KBM-7 (cell line): ENCODE measurements around the gene RBM33.
"Not testable (repeated sequence)": the region's sequence is repeated elsewhere in the genome, so short reads cannot be mapped to it uniquely, and the experiment has no call there.

Source experiments
- DNase-seq: peaks from one replicate; pipeline ENCODE4 v3.0.0-alpha.2; 2015
- in situ Hi-C: fragments of 300-500 bp; cut with MboI; formaldehyde crosslinking; loops from 2 replicates; pipeline ENCODE4 v1.14.3; 2020; ENCODE audit warnings: low sequenced_read_pairs, low pct_unique_long_range_greater_than_20kb, mixed read lengths

RBM33 gene

GRCh38 chr7:155685070-155685790 lies 40.8 kb downstream of the RBM33 start:
- DNase-seq: no peak

GRCh38 chr7:155685791-155686160 lies 41.3 kb downstream of the RBM33 start:
- DNase-seq: no peak
- in situ Hi-C loops: no loop called here

More at GRCh38 chr7:155685070-155685790, 40.8 kb downstream of the RBM33 start:
- in situ Hi-C loops: no loop called here

GRCh38 chr7:155686620-155687324 lies 42.3 kb downstream of the RBM33 start:
- DNase-seq, in situ Hi-C loops: not testable (repeated sequence)

GRCh38 chr7:155688237-155688636 lies 43.8 kb downstream of the RBM33 start:
- DNase-seq, in situ Hi-C loops: not testable (repeated sequence)

GRCh38 chr7:155690655-155691054 lies 46.2 kb downstream of the RBM33 start:
- DNase-seq, in situ Hi-C loops: not testable (repeated sequence)

DNA sequence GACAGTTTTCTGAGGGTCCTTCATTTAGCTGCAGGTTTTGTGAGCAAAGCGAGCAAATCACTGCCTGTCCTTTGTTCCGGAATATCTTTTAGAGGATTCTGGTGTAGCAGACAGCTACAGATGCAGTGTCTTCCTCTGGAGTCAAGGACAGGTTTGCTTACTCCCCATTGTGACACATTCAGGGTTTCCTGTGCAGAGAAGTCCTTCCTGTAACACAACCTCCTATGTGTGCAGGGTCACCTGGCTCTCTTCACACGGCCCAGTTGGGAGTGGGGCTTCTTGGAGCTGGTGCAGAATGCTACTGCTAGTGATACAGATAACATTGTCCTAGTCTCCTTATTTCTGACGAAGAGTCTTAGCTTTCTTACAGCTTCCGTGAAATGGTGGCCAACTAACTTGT lies 47.9 kb downstream of the RBM33 start:
- DNase-seq: no peak
- in situ Hi-C loops: no loop called here

DNA sequence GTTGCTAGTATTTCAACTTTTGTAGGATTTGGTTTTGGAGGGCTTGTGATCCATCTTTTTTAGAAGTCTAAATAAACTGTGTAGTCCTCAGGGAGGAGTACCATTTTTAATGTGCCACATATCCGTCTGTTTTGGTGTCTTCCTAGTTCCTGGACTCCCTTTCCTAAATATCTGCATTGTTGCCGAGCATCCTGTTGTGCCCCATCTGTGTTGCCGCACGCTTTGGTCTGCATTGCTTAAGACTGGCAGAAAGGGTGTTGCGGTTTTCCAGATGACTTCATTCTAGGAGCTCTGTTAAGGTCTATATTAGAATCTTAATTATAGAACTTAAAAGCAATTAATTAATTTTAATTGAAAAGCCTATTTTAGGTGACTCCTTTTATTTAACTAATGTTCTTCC lies 49.4 kb downstream of the RBM33 start:
- in situ Hi-C loops: no loop called here
- no peak for DNase-seq

- DNase-seq: peak; percentile 17
- in situ Hi-C loops: no loop called here
Observed at GRCh38 chr7:155694851-155695250, 50.4 kb downstream of the RBM33 start.

- in situ Hi-C loops: no loop called here
- DNase-seq: no peak
Observed at GRCh38 chr7:155696747-155697146, 52.3 kb downstream of the RBM33 start.

DNA sequence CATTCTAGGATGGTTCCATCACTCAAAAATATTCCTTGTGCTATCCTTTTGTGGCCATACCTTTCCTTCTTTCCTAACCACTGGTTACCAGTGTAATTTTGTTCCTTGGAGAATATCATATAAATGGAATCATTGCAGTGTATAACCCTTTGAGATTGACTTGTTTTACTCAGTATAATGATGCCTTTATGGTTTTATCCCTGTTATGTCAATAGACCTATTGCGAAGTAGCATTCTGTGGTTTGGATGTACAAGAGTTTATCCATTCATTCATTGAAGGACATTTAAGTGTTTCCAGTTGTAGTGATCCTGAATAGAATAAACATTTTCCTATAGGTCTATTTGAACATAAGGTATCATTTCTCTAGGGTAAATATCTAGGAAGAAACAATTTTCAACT lies 54.2 kb downstream of the RBM33 start:
- DNase-seq: no peak
- in situ Hi-C loops: no loop called here

GRCh38 chr7:155699180-155699579 lies 54.7 kb downstream of the RBM33 start:
- in situ Hi-C loops: no loop called here
- no peak for DNase-seq

DNA sequence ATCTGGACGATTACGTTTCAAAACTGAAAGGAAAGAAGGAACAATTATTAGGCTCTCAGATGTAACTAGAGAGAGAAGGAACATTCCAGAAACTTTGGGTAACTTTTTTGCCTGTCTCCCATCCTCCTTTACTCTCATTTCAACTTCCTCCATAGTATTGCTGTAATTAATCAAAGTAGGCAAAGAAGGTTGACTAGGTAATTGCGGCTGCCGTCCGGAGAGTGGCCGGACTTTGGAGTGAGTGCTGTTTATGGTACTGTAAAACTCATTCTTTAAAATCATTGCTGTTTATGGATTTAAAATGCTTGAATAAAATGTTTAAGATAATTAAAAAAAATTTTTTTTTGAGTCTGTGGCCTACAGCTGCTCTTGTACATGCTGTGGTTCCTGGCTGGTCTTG lies 56.4 kb downstream of the RBM33 start:
- in situ Hi-C loops: no loop called here
- no peak for DNase-seq

- peak; percentile 16 for DNase-seq
- in situ Hi-C loops: no loop called here
Observed at GRCh38 chr7:155701972-155702544, 57.6 kb downstream of the RBM33 start.

DNA sequence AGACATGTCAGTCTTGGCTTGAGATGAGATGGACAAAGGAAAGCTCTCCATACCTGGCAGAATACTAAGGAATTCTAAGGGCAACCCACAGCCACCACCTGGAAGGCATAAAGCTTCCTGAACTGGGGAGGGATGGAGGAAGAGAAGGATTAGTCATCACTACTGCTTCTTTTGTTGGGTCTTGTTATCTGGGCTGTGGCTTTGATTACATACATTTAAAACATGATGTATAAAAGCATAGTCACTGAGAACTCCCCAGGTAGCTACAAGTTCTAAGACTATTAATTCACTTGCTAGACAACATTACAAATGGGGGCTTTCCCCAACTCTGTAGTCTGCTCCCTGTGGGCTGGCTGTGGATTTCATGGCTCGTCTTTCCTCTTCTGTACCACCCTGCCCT lies 58.2 kb downstream of the RBM33 start:
- in situ Hi-C loops: no loop called here
- no peak for DNase-seq

GRCh38 chr7:155705623-155706360 lies 61.3 kb downstream of the RBM33 start:
- in situ Hi-C loops: no loop called here

DNA sequence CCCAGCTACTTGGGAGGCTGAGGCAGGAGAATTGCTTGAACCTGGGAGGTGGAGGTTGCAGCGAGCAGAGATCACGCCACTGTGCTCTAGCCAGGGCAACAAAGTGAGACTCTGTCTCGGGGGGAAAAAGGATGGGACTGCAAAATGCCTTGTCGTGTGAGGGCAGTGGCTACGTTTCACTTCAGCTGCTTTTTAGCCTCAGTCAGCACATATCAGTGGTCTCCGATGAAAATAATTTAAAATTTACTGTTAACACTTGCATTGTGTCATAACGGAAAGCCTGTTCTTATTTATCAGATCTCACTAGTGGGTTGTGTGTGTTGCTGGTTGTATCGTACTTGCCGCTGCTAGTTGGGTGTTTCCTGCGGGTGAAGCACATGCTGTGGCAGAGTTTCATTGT lies 61.9 kb downstream of the RBM33 start:
- no peak for DNase-seq
- in situ Hi-C loops: no loop called here

More at GRCh38 chr7:155705623-155706360, 61.3 kb downstream of the RBM33 start:
- DNase-seq: no peak

GRCh38 chr7:155709453-155709852 lies 65.0 kb downstream of the RBM33 start:
- in situ Hi-C loops: no loop called here
- no peak for DNase-seq

GRCh38 chr7:155710031-155710430 lies 65.6 kb downstream of the RBM33 start:
- DNase-seq: no peak
- in situ Hi-C loops: no loop called here

- no peak for DNase-seq
- in situ Hi-C loops: no loop called here
Observed at GRCh38 chr7:155710530-155710929, 66.1 kb downstream of the RBM33 start.

DNA sequence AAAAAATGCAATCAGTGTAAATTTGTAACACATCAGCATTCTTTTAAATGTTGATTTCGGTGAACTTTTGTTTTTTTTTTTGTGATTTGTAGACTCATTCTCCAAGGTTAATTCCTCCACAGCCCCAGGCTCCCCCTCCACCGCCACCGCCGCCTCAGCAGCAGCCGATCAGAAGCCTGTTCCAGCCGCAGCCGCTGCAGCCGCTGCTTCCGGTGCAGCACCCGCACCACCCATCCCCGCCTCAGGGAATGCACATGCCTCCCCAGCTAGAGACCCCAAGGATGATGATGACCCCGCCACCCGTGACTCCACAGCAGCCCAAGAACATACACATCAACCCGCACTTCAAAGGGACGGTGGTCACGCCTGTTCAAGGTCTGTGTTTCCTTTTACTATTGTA lies 66.6 kb downstream of the RBM33 start:
- in situ Hi-C loops: no loop called here
- DNase-seq: no peak
